Stimulated activated CD4-positive, alpha-beta T cell treated with anti-CD3 and anti-CD28 coated beads, Interleukin-2, amount 100 ng/mL, for 24 hours (primary cell): ENCODE data around the gene AADACL4.
"Not testable (repeated sequence)": the region's sequence is repeated elsewhere in the genome, so short reads cannot be mapped to it uniquely, and the experiment has no call there.

Experiments
- DNase-seq, 2 donors: peaks; one replicate each; pipeline ENCODE4 v3.0.0-alpha.2; 2020

Gene AADACL4

GRCh38 chr1:12630946-12631530 lies 12.8 kb upstream of the AADACL4 start:
- DNase-seq = no peak

- DNase-seq = no peak
Measured at GRCh38 chr1:12631571-12631970, 12.3 kb upstream of the AADACL4 start.

- no peak for DNase-seq
Measured at GRCh38 chr1:12634156-12634555, 9.7 kb upstream of the AADACL4 start.

- no peak for DNase-seq
Measured at GRCh38 chr1:12634696-12635202, 9.1 kb upstream of the AADACL4 start.

GRCh38 chr1:12636098-12636950 lies 7.6 kb upstream of the AADACL4 start:
- DNase-seq = no peak

GRCh38 chr1:12637693-12638092 lies 6.2 kb upstream of the AADACL4 start:
- no peak for DNase-seq

- DNase-seq = no peak
Measured at GRCh38 chr1:12640237-12640957, 3.5 kb upstream of the AADACL4 start.

- no peak for DNase-seq
Measured at GRCh38 chr1:12640958-12641272, 3.0 kb upstream of the AADACL4 start.

GRCh38 chr1:12643079-12643478 lies 806 bp upstream of the AADACL4 start:
- no peak for DNase-seq

- no peak for DNase-seq
Measured at GRCh38 chr1:12644237-12644636, 352 bp downstream of the AADACL4 start.

- DNase-seq = no peak
Measured at GRCh38 chr1:12644829-12645228, 944 bp downstream of the AADACL4 start.

GRCh38 chr1:12645401-12645800 lies 1.5 kb downstream of the AADACL4 start:
- not testable (repeated sequence) for DNase-seq

GRCh38 chr1:12648741-12649140 lies 4.9 kb downstream of the AADACL4 start:
- DNase-seq = no peak

- no peak for DNase-seq
Measured at GRCh38 chr1:12649971-12650421, 6.1 kb downstream of the AADACL4 start.

- DNase-seq = no peak
Measured at GRCh38 chr1:12654004-12654567, 10.2 kb downstream of the AADACL4 start.

- no peak for DNase-seq
Measured at GRCh38 chr1:12654657-12655056, 10.8 kb downstream of the AADACL4 start.

- DNase-seq = no peak
Measured at GRCh38 chr1:12656575-12656974, 12.7 kb downstream of the AADACL4 start.

- DNase-seq = no peak
Measured at GRCh38 chr1:12657060-12657884, 13.4 kb downstream of the AADACL4 start.

- not testable (repeated sequence) for DNase-seq
Measured at GRCh38 chr1:12657885-12658512, 14.1 kb downstream of the AADACL4 start.

GRCh38 chr1:12658531-12659453 lies 14.9 kb downstream of the AADACL4 start:
- peak; percentile 73 to 78 for DNase-seq
